ENCODE data around the gene TBX20. TPM values are rescaled to one million over a fixed set of nuclear protein-coding genes. Genes with fewer than 3 reads are reported as not detected.

The TBX20 gene
- total and polyA plus RNA-seq, 2 of the 8 experiments (the other 6 are each of a cell fraction or from before 2014, with no cell fraction given) = 0.08 to 0.26 TPM

DNA sequence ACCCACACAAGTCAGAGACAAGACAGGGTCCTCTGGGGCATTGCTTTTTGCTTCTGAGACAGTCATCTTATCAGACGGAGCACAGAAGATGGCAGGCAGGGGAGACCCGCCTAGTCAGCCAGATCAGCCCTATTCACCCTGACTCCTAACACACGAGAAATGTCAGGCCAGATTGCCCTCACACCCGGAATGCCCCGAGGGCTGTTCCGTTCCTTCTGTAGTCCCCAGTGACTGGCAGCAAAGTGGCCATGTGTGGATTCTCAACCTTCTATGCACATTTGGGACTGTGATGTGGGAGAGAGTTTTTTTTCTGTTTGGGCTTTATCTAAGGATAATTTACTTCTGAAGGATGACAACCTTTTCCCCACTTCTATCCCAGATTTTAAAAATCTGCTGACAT, 35.5 kb upstream of the TBX20 start (continued):
- TF ChIP-seq, protein P1, sequence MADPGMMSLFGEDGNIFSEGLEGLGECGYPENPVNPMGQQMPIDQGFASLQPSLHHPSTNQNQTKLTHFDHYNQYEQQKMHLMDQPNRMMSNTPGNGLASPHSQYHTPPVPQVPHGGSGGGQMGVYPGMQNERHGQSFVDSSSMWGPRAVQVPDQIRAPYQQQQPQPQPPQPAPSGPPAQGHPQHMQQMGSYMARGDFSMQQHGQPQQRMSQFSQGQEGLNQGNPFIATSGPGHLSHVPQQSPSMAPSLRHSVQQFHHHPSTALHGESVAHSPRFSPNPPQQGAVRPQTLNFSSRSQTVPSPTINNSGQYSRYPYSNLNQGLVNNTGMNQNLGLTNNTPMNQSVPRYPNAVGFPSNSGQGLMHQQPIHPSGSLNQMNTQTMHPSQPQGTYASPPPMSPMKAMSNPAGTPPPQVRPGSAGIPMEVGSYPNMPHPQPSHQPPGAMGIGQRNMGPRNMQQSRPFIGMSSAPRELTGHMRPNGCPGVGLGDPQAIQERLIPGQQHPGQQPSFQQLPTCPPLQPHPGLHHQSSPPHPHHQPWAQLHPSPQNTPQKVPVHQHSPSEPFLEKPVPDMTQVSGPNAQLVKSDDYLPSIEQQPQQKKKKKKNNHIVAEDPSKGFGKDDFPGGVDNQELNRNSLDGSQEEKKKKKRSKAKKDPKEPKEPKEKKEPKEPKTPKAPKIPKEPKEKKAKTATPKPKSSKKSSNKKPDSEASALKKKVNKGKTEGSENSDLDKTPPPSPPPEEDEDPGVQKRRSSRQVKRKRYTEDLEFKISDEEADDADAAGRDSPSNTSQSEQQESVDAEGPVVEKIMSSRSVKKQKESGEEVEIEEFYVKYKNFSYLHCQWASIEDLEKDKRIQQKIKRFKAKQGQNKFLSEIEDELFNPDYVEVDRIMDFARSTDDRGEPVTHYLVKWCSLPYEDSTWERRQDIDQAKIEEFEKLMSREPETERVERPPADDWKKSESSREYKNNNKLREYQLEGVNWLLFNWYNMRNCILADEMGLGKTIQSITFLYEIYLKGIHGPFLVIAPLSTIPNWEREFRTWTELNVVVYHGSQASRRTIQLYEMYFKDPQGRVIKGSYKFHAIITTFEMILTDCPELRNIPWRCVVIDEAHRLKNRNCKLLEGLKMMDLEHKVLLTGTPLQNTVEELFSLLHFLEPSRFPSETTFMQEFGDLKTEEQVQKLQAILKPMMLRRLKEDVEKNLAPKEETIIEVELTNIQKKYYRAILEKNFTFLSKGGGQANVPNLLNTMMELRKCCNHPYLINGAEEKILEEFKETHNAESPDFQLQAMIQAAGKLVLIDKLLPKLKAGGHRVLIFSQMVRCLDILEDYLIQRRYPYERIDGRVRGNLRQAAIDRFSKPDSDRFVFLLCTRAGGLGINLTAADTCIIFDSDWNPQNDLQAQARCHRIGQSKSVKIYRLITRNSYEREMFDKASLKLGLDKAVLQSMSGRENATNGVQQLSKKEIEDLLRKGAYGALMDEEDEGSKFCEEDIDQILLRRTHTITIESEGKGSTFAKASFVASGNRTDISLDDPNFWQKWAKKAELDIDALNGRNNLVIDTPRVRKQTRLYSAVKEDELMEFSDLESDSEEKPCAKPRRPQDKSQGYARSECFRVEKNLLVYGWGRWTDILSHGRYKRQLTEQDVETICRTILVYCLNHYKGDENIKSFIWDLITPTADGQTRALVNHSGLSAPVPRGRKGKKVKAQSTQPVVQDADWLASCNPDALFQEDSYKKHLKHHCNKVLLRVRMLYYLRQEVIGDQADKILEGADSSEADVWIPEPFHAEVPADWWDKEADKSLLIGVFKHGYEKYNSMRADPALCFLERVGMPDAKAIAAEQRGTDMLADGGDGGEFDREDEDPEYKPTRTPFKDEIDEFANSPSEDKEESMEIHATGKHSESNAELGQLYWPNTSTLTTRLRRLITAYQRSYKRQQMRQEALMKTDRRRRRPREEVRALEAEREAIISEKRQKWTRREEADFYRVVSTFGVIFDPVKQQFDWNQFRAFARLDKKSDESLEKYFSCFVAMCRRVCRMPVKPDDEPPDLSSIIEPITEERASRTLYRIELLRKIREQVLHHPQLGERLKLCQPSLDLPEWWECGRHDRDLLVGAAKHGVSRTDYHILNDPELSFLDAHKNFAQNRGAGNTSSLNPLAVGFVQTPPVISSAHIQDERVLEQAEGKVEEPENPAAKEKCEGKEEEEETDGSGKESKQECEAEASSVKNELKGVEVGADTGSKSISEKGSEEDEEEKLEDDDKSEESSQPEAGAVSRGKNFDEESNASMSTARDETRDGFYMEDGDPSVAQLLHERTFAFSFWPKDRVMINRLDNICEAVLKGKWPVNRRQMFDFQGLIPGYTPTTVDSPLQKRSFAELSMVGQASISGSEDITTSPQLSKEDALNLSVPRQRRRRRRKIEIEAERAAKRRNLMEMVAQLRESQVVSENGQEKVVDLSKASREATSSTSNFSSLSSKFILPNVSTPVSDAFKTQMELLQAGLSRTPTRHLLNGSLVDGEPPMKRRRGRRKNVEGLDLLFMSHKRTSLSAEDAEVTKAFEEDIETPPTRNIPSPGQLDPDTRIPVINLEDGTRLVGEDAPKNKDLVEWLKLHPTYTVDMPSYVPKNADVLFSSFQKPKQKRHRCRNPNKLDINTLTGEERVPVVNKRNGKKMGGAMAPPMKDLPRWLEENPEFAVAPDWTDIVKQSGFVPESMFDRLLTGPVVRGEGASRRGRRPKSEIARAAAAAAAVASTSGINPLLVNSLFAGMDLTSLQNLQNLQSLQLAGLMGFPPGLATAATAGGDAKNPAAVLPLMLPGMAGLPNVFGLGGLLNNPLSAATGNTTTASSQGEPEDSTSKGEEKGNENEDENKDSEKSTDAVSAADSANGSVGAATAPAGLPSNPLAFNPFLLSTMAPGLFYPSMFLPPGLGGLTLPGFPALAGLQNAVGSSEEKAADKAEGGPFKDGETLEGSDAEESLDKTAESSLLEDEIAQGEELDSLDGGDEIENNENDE (IDR thresholded peaks at IDR 0.05; ENCODE audit: insufficient replicate concordance, low read length) = no peak
- TF ChIP-seq RNF2 (IDR thresholded peaks at IDR 0.05; ENCODE audit: borderline replicate concordance, low read depth, low read length, missing control alignments, poor library complexity, severe bottlenecking) = no peak
- no peak for TF ChIP-seq MAX (IDR thresholded peaks at IDR 0.05)
- TF ChIP-seq, protein P2, sequence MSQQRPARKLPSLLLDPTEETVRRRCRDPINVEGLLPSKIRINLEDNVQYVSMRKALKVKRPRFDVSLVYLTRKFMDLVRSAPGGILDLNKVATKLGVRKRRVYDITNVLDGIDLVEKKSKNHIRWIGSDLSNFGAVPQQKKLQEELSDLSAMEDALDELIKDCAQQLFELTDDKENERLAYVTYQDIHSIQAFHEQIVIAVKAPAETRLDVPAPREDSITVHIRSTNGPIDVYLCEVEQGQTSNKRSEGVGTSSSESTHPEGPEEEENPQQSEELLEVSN (IDR thresholded peaks at IDR 0.05) = no peak
- TF ChIP-seq CBX5 (IDR thresholded peaks at IDR 0.05; ENCODE audit: low read depth, low read length) = no peak
- TF ChIP-seq BRCA1 (IDR thresholded peaks at IDR 0.05; ENCODE audit: low read depth, low read length) = no peak
- TF ChIP-seq HDAC2 (IDR thresholded peaks at IDR 0.05; ENCODE audit: borderline replicate concordance in 1 of 2, low read depth in 2 of 2, low read length in 2 of 2) = no peak

Data from H1 (cell line).